MCF 10A (cell line): ENCODE results near the gene SPOCK1. TPM values are rescaled to one million over a fixed set of nuclear protein-coding genes. Genes with fewer than 3 reads are reported as not detected.

Experiments
- BruUV-seq: library from RNA; stranded (reverse); fragments of 400-500 nt; replicated peaks from 2 replicates; lab custom pipeline; 2021; lab: Mats Ljungman, UMichigan
- CTCF ChIA-PET: fragments of 300-600 bp; sonication (Branson Sonifier 250); formaldehyde crosslinking; extraction: SDS; loops from one replicate; lab custom pipeline; 2021; ENCODE audit warnings: antibody characterized with exemption, inconsistent platforms; lab: Yijun Ruan, JAX
- POLR2A ChIA-PET: fragments of 300-600, 350-650 bp; sonication (Branson Sonifier 250); formaldehyde crosslinking; extraction: SDS; loops from one replicate; lab custom pipeline; 2020; ENCODE audit warnings: antibody characterized with exemption, inconsistent platforms; lab: Yijun Ruan, JAX
- DNase-seq: peaks from one replicate; pipeline ENCODE4 v3.0.0-alpha.2; 2018; ENCODE audit not compliant: unreplicated experiment
- H3K27ac Mint-ChIP-seq: one replicate; pipeline ENCODE4 v1.8.0; 2022; ENCODE audit warnings: mild to moderate bottlenecking, low read depth, mixed read lengths; ENCODE audit not compliant: unreplicated experiment
- H3K27me3 Mint-ChIP-seq: one replicate; pipeline ENCODE4 v1.8.0; 2022; ENCODE audit warnings: mixed read lengths; ENCODE audit not compliant: insufficient read depth, unreplicated experiment
- H3K36me3 Mint-ChIP-seq: one replicate; pipeline ENCODE4 v1.8.0; 2022; ENCODE audit warnings: mild to moderate bottlenecking, moderate library complexity, mixed read lengths; ENCODE audit not compliant: insufficient read depth, unreplicated experiment
- H3K4me1 Mint-ChIP-seq: one replicate; pipeline ENCODE4 v1.8.0; 2022; ENCODE audit warnings: mixed read lengths; ENCODE audit not compliant: insufficient read depth, unreplicated experiment
- H3K4me3 Mint-ChIP-seq: one replicate; pipeline ENCODE4 v1.8.0; 2022; ENCODE audit warnings: mild to moderate bottlenecking, moderate library complexity, mixed read lengths; ENCODE audit not compliant: unreplicated experiment
- H3K9me3 Mint-ChIP-seq: one replicate; pipeline ENCODE4 v1.8.0; 2022; ENCODE audit warnings: mixed read lengths; ENCODE audit not compliant: unreplicated experiment
- CTCF ChIP-seq: fragments of 200-600 bp; IDR thresholded peaks from one replicate; pipeline ENCODE4 v1.8.0; 2022; ENCODE audit warnings: antibody characterized with exemption, mild to moderate bottlenecking; ENCODE audit not compliant: unreplicated experiment
- intact Hi-C: fragments of 100-400 bp; cut with micrococcal nuclease; formaldehyde crosslinking; loops from 2 replicates; pipeline ENCODE4 v1.14.1; 2022
- total RNA-seq: library from RNA; stranded (reverse); gene quantifications from 2 replicates; pipeline ENCODE4 v1.2.3, GENCODE V29; 2022

SPOCK1 gene
- total RNA-seq, 1 experiment from 2014 or later, result 34.3 TPM

- ChIA-PET POLR2A (no interaction called here), CTCF (interaction anchor here (0.5 to 1.2 kb wide), 2 partner anchors 34 to 546 kb away, joined by 3 read pairs; no protein-coding TSS in a partner anchor)
- Mint-ChIP-seq H3K9me3 (peaks cover 11% of the 10 kb centered on the region), H3K27me3 (no peaks in the 10 kb centered on the region), H3K4me3 (no peak overlapping the region), H3K27ac (no peak overlapping the region), H3K36me3 (peaks cover 6% of the 10 kb centered on the region), H3K4me1 (no peaks in the 10 kb centered on the region)
- no peak for TF ChIP-seq CTCF
- intact Hi-C loops, result no loop called here
- DNase-seq, result no peak
- BruUV-seq, result no TSS peak
Measured at GRCh38 chr5:137040641-137041340, 458.3 kb downstream of the SPOCK1 start.

GRCh38 chr5:137040024-137040423, 459.1 kb downstream of the SPOCK1 start:
- ChIA-PET CTCF (interaction anchor here (1.0 to 1.2 kb wide), 2 partner anchors 35 to 1095 kb away, joined by 3 read pairs; no protein-coding TSS in a partner anchor), POLR2A (no interaction called here)
- Mint-ChIP-seq H3K4me3 (no peak overlapping the region), H3K4me1 (no peaks in the 10 kb centered on the region), H3K9me3 (peaks cover 11% of the 10 kb centered on the region), H3K36me3 (peaks cover 6% of the 10 kb centered on the region), H3K27ac (no peak overlapping the region), H3K27me3 (no peaks in the 10 kb centered on the region)
- DNase-seq, result no peak
- no peak for TF ChIP-seq CTCF
- intact Hi-C loops, result no loop called here
- BruUV-seq, result no TSS peak

- Mint-ChIP-seq H3K27me3 (no peaks in the 10 kb centered on the region), H3K9me3 (peaks cover 11% of the 10 kb centered on the region), H3K4me3 (no peak overlapping the region), H3K4me1 (no peaks in the 10 kb centered on the region), H3K27ac (no peak overlapping the region), H3K36me3 (peaks cover 6% of the 10 kb centered on the region)
- TF ChIP-seq CTCF, result no peak
- no TSS peak for BruUV-seq
- POLR2A ChIA-PET, result no interaction called here
- CTCF ChIA-PET, result interaction anchor here (1.1 kb wide), 1 partner anchor 146 kb away, joined by 3 read pairs; no protein-coding TSS in a partner anchor
- intact Hi-C loops, result no loop called here
- no peak for DNase-seq
Measured at GRCh38 chr5:137037848-137038247, 461.3 kb downstream of the SPOCK1 start.

DNA sequence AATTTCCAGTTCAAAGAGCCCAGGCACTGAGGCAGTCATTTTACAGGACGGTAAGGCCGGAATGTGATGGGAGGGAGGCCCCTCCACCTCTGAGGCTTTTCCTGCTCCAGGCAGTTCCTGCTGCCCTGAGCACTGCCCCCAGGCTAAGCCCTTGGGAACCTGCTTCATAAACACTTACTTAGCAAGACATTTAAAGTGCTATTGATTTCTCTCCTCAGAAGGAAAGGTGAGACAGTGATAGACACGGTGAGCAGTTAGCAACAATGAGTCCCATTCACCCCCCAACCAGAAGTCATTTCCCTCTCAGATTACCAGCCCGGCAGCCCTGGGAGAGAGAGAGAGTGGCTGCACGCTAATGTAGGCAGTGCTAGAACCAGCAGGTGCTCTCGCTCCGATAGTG, 462.5 kb downstream of the SPOCK1 start:
- CTCF ChIA-PET, result interaction anchor here (0.7 to 1.0 kb wide), 2 partner anchors 9 to 594 kb away, joined by 3 read pairs; no protein-coding TSS in a partner anchor
- Mint-ChIP-seq H3K36me3 (peaks cover 6% of the 10 kb centered on the region), H3K27ac (no peak overlapping the region), H3K9me3 (no peaks in the 10 kb centered on the region), H3K27me3 (no peaks in the 10 kb centered on the region), H3K4me1 (no peaks in the 10 kb centered on the region), H3K4me3 (no peak overlapping the region)
- BruUV-seq, result no TSS peak
- no peak for TF ChIP-seq CTCF
- intact Hi-C loops, result no loop called here
- no peak for DNase-seq
- POLR2A ChIA-PET, result no interaction called here
